Large intestine (tissue), 3 donors: Measurements from ENCODE around the gene CPEB4. TPM values are rescaled to one million over a fixed set of nuclear protein-coding genes. Genes with fewer than 3 reads are reported as not detected.

Experiments
- DNase-seq, 2 donors: peaks; one replicate each; pipeline versions ENCODE4 v3.0.0 to v3.0.0-alpha.2; 2013
- H3K27ac ChIP-seq: one replicate; pipeline ENCODE4 v1.5.1; 2013; ENCODE audit warnings: low read length
- H3K27me3 ChIP-seq: 2 replicates; pipeline ENCODE4 v1.6.1; 2013; ENCODE audit warnings: low read length; ENCODE audit not compliant: control insufficient read depth, insufficient read depth
- H3K36me3 ChIP-seq: 2 replicates; pipeline ENCODE4 v1.6.1; 2013; ENCODE audit warnings: low read length; ENCODE audit not compliant: control insufficient read depth, insufficient read depth
- H3K4me1 ChIP-seq: one replicate; pipeline ENCODE4 v1.6.1; 2013; ENCODE audit warnings: low read length; ENCODE audit not compliant: control insufficient read depth, insufficient read depth
- H3K4me3 ChIP-seq: one replicate; pipeline ENCODE4 v1.5.1; 2013; ENCODE audit warnings: low read length
- H3K9me3 ChIP-seq: one replicate; pipeline ENCODE4 v1.6.1; 2013; ENCODE audit warnings: mild to moderate bottlenecking, low read depth, low read length, moderate library complexity; ENCODE audit not compliant: control insufficient read depth
- WGBS: methylation state at CpG from one replicate; pipeline ENCODE4 v1.1.5; 2013; ENCODE audit warnings: low lambda C conversion rate; ENCODE audit not compliant: insufficient coverage; 5-methylcytosine and 5-hydroxymethylcytosine counted together
- polyA plus RNA-seq: library from polyadenylated mRNA; unstranded; fragments of 120-200 nt; gene quantifications from one replicate; pipeline ENCODE4 v1.2.1, GENCODE V29; 2013

CPEB4 gene
- polyA plus RNA-seq, 1 donor, result 46.6 TPM

- H3K4me3 ChIP-seq, result no peak overlapping the region
- WGBS, result no CpG with 5 or more reads among the region's 1 CpG
- H3K27ac ChIP-seq, result no peak overlapping the region
- no peaks in the 10 kb centered on the region for H3K9me3 ChIP-seq
- no peaks in the 10 kb centered on the region for H3K4me1 ChIP-seq
- DNase-seq, result no peak
- H3K27me3 ChIP-seq, result peaks cover 3% of the 10 kb centered on the region
- H3K36me3 ChIP-seq, result no peaks in the 10 kb centered on the region
Observed at GRCh38 chr5:174010365-174010764, 122.2 kb downstream of the CPEB4 start.

GRCh38 chr5:174011441-174011840 lies 123.3 kb downstream of the CPEB4 start:
- DNase-seq, result no peak
- Histone ChIP-seq H3K4me3 (no peak overlapping the region), H3K36me3 (no peaks in the 10 kb centered on the region), H3K9me3 (no peaks in the 10 kb centered on the region), H3K27me3 (no peaks in the 10 kb centered on the region), H3K27ac (no peak overlapping the region), H3K4me1 (no peaks in the 10 kb centered on the region)
- WGBS, result 100% methylated on average over 1 of the region's 3 CpGs

Other genes with a start within 250 kb of the CPEB4 start
- gene C5orf47, start 100.8 kb downstream of the CPEB4 start, polyA plus RNA-seq, result 0.06 TPM
- 22.6 TPM for gene NSG2, start 157.4 kb downstream of the CPEB4 start, polyA plus RNA-seq